ENCODE measurements around the gene VSIG2.
A peak's percentile ranks its signal among the peaks of the same experiment; 100 is the strongest.
"Not testable (repeated sequence)": the region's sequence is repeated elsewhere in the genome, so short reads cannot be mapped to it uniquely, and the experiment has no call there.

VSIG2 gene

DNA sequence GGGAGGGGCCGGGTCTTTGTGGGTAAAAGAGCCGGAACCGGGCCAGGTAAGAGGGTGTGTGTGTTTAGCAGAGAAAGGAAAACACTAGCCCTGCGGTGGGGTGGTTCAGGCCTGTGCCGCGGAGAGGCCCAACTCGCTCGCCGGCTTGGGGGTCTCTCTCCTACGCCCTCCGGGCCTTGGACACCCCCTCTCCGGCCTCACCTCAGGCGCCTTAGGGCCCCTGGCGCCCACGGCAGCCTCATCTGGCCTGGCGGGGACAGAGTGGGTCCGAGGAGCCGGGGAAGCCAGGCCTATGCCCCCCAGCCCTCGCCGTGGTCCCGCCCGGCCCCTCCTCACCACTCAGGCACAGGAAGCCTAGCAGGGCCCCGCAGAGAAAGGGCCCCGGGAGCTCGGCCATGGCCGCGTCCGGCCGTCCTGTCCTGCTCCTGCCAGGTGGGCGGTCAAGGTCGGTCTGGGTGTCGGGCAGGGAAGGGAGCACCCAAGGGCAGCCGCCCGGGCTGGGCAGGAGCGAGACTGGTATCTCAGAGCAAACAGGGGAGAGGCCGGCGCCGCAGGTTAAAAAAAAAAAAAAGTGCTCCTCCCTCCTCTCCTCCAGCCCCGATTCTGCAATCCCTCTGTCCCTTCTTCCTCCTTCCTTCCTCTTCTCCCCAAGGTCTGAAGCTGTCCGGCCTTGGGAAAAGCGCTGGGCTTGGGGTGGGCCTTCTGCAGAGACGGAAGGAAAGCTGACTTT is at the start of gene VSIG2:
TSS of gene VSIG2 (minus strand) at position 515 of the 730 bp plus-strand sequence. CDS start at position 397, 118 bp downstream.
- no peak for DNase-seq (ENCODE audit: extremely low read depth in 1 of 2, low read depth in 1 of 2)

GRCh38 chr11:124801014-124801413 is 49.0 kb upstream of the VSIG2 start:
- no peak for DNase-seq (ENCODE audit: extremely low read depth in 1 of 2, low read depth in 1 of 2)

- DNase-seq (ENCODE audit: extremely low read depth in 1 of 2, low read depth in 1 of 2): peak; percentile 16 to 73
Observed at GRCh38 chr11:124800226-124800929, 48.3 kb upstream of the VSIG2 start, which contains the start of gene MSANTD2. MSANTD2 (minus strand) TSS chr11:124800406; CDS start chr11:124800380, 26 bp downstream.

DNA sequence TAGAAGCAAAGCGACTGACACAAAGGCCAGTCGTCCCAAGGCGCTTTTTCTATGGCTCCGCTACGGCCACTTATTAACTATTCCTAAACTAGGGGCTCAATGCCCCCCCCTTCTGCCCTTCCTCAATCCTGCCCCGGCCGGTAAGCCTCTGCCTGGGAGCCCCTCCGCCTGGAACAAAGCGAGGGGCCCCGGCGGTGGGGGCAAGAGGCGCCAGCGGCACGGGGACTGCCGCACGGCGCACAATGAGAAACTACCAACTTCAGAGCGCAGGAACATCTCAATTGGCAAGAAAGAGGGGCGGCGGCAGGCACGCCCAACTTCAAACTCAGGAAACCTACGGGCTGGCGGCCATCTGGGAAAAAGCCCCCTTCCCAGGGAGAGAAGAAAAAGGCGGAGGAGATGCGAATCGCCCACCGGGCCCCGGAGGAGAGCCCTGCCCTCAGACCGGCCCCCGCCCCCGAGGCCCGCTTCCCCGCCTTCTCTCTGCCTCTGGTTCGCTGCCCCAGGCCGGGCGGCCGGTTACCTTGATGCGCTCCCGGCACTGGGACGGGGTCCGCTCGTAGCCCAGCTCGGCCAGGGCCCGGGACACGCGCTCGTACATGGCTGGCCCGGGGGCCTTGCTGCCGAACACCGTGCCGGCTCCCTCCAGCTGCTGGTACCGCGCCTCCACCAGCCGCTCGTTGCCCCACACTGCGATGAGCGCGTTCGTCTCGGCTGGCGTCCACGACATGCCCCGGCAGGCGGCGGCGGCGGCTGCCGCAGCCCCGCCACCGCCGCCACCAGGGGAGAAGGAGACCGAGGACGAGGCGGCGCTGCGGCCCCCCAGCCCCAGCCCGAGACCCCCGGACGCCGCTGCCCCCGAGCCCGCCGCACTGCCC is 47.5 kb upstream of the VSIG2 start:
- DNase-seq (ENCODE audit: extremely low read depth in 1 of 2, low read depth in 1 of 2): peak in 1 of 2 donors; percentile 20

GRCh38 chr11:124798991-124799347 is 46.9 kb upstream of the VSIG2 start:
- DNase-seq (ENCODE audit: extremely low read depth in 1 of 2, low read depth in 1 of 2): no peak

GRCh38 chr11:124796312-124796711 is 44.3 kb upstream of the VSIG2 start:
- no peak for DNase-seq (ENCODE audit: extremely low read depth in 1 of 2, low read depth in 1 of 2)

GRCh38 chr11:124793466-124794278 is 41.6 kb upstream of the VSIG2 start:
- DNase-seq (ENCODE audit: extremely low read depth in 1 of 2, low read depth in 1 of 2): no peak

DNA sequence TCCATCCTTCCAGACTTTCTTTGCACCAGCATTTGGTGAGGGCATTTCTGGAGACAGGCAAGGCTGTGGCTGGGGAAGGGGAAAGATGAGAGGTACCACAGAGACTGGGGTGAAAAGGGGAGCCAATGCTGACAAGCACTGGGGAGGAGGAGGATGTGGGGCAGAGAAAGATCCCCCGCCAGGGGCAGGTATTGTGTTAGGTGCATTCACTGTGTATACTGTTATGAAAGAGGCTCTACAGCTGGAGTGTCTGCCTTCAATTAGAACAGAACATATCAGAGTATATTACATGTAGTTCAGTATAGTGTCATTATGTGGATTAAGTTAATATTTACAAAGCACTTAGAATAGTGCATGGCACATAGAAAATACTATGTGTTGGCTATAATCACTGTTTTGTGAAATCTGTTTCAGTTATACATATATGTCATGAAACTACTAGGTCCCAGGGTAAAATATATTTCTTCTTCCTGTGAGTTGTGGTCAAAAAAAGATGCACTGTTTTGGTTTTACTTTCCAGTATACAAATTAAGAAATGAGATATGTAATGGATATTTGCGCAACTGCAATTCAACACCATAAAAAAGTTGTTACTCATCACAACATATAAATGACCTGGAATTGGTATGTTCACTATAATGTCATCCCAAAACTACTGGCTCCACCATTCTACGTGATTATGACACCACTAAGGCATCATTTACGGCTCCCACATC is 39.7 kb upstream of the VSIG2 start:
- DNase-seq (ENCODE audit: extremely low read depth in 1 of 2, low read depth in 1 of 2): no peak

DNA sequence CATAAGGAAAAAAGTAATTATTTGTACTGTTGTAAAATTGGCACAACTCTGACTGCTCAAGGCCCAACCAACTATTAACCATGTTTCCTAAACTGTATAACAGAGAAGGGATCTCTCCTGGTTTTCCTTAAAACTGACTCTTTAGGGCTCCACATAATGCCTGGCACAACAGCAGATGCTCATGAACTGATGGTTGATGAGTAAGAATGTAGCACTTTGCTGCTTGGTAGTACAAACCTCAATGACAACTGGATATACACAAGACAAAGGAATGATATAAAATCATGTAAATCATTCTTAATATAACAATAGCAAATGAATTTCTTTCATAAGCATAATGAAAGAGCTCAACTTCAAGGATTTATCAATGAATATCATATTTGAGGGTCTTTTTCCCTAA is 36.5 kb upstream of the VSIG2 start:
- DNase-seq (ENCODE audit: extremely low read depth in 1 of 2, low read depth in 1 of 2): no peak

- no peak for DNase-seq (ENCODE audit: extremely low read depth in 1 of 2, low read depth in 1 of 2)
Observed at GRCh38 chr11:124784051-124784450, 32.0 kb upstream of the VSIG2 start.

GRCh38 chr11:124783002-124783401 is 30.9 kb upstream of the VSIG2 start:
- no peak for DNase-seq (ENCODE audit: extremely low read depth in 1 of 2, low read depth in 1 of 2)

DNA sequence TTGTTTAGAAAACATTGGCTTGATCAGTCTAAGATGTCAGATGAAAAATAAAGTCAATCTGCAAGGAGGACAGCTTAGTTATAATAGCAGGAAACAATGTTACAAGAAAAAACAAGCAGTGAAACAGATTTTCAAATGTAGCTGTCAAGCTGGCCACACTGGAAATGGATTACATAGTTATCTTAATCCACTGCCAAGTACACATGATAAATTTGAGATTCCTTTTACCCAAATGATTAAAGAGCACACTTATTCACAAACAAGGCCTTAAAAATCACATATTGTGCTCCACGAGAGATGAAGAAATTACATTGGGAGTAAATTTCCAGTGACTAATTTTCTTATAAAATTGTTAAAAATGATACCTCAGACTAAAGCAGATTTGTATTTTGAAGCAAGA is 27.5 kb upstream of the VSIG2 start:
- no peak for DNase-seq (ENCODE audit: extremely low read depth in 1 of 2, low read depth in 1 of 2)

DNA sequence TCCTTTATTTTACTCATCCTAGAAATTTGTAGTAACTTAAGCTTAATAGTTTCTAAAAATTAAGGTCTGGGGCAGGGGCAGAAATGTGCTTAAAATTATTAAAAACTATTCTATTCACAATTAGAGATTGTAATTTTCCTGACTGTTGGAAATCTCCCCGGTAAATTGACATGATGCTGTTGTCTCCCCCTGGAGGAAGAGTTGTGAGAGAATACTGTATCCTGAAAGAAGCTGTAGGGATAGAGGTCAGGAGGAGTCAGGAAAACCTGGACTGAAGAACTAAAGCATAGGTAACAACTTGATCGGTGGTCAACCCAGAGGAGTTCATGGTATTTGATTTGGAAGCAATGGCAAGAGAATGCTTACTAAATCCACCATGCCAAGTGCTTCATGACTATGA is 26.2 kb upstream of the VSIG2 start:
- DNase-seq (ENCODE audit: extremely low read depth in 1 of 2, low read depth in 1 of 2): no peak

DNA sequence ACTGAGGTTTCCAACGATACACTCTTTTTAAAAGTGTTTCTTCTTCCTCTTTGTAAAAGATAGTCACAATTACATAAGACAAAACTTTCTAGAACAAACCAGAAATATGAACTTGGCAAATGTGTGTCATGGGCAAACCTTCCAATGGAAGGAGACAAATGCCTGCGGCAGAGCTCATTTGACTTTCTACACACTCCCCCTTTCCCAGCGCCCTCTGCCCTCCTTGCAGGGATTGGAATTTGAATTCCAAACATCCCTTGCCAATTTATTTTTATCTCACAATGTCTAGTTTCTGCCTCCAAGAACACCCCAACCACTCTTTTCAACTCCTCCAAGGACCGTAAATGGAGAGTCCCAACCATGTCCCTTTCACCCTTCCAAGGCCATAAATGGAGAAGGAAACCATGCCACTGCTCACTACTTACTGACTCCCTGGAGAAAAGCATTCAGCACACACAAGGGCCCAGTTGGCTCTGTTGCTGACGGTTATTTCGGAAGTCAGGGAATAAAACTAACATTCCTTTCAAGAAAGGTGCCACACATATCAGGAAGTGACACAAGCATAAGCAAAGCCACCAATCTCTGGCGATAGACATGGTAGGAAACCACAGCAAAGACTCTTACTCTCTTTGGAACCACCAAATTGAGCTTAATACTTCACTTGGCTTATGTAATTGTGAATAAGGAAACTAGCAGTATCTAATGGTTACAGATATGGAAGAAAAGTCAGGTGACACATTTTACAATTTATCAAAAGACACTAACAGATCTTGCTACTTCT is 25.0 kb upstream of the VSIG2 start:
- DNase-seq (ENCODE audit: extremely low read depth in 1 of 2, low read depth in 1 of 2): no peak

DNA sequence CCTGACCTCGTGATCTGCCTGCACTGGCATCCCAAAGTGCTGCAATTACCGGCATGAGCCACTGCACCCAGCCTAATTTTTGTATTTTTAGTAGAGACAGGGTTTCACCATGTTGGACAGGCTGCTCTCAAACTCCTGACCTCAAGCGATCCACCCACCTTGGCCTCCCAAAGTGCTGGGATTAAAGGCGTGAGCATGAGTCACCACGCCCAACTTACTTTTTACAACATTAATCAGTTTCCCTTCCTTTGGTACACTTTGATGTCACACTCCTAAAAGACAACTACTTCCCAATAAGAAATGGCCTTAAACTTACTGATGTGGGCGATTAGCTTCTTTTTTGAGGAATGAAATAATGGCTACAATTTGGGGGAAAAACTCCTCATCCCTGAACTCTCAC is 18.9 kb upstream of the VSIG2 start:
- DNase-seq (ENCODE audit: extremely low read depth in 1 of 2, low read depth in 1 of 2): not testable (repeated sequence)

DNA sequence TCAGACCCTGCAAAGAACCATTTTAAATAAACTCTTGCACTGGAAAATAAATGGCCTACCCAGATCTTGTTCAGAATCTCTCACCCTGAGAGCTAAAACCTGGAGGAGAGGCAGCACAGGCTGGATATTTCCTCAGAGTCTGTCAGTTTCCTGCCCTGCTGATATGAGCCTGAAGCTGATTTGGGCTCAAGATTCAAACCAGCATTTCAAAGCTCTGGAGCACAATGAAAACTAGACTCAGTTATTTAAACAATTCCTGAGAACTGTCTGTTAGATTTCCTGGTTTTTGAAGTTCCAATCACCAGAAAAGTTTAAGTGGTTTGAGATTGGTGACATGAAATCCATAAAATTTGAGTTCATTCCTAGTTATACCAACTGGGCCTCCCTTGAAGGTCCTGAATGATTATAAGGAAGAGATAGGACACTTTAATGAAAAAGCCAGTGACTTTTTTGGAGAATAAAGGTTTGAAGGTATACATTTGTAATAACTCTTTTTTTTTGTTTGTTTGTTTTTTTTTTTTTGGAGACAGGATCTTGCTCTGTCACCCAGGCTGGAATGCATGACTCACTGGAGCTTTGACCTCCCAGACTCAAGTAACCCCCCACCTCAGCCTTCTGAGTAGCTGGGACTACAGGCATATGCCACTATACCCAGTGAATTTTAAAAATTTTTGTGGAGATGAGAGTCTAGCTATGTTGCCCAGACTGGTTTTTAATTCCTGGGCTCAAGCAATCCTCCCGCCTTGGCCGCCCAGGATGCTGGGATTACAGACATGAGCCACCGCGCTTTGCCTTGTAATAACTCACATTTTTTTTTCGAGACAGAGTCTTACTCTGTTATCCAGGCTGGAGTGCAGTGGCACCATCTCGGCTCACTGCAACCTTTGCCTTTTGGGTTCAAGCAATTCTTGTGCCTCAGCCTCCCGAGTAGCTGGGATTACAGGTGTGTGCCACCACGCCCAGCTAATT is 18.0 kb upstream of the VSIG2 start:
- DNase-seq (ENCODE audit: extremely low read depth in 1 of 2, low read depth in 1 of 2): no peak

GRCh38 chr11:124768914-124769313 is 16.9 kb upstream of the VSIG2 start:
- no peak for DNase-seq (ENCODE audit: extremely low read depth in 1 of 2, low read depth in 1 of 2)

DNA sequence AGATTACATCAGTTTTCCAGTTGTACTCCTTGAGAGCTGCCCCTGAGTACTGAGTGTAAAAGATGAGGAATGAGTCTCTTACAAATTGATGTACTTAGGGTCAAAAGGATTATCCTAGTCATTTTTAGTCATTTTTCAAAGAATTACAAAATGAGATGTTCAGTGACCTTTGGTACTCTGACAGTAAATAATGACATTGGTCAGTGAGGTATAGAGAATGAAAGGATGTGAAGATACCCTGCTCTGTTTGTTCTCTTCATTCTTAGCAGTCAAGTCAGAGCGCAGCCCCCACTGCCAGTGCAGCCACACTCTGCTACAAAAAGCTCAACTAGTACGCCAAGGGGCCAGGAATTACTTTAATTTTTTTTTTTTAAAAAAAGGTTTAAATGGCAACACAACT is 14.1 kb upstream of the VSIG2 start:
- DNase-seq (ENCODE audit: extremely low read depth in 1 of 2, low read depth in 1 of 2): no peak

All from activated CD8-positive, alpha-beta memory T cell treated with anti-CD3 and anti-CD28 coated beads for 1 hour (primary cell).